Body of pancreas (tissue), 4 donors: ENCODE measurements around the gene PRKCB. TPM values are rescaled to one million over a fixed set of nuclear protein-coding genes. Genes with fewer than 3 reads are reported as not detected.
A peak's percentile ranks its signal among the peaks of the same experiment; 100 is the strongest.

Experiments used
- ATAC-seq: fragments of 150-250 bp; one replicate; pipeline ENCODE4 v1.9.1; 2016
- DNase-seq, 4 donors: peaks; one replicate each; pipeline ENCODE4 v3.0.0-alpha.2; 2019
- H3K27ac ChIP-seq, 4 donors: fragments of 200-600 bp; sonication (generic); 1 replicate in 3 of 4; 2 replicates in 1 of 4; pipeline versions ENCODE4 v1.5.1 to v1.6.1; 2016 to 2019; ENCODE audit warnings: mild to moderate bottlenecking in 1 of 4, mixed read lengths in 1 of 4, moderate library complexity in 1 of 4
- H3K27me3 ChIP-seq, 2 donors: fragments of 200-600 bp; sonication (generic); one replicate each; pipeline ENCODE4 v1.6.0; 2016; ENCODE audit warnings: mild to moderate bottlenecking in 1 of 2
- H3K36me3 ChIP-seq, 2 donors: fragments of 200-600 bp; sonication (generic); replicated peaks in 1 of 2; 2 replicates each; pipeline ENCODE4 v1.5.1; 2016; ENCODE audit warnings: low read depth in 2 of 2; ENCODE audit not compliant: insufficient read depth in 1 of 2
- H3K4me1 ChIP-seq: fragments of 200-600 bp; sonication (generic); one replicate; pipeline ENCODE4 v1.6.0; 2016
- H3K4me3 ChIP-seq, 2 donors: fragments of 200-600 bp; sonication (generic); 1 replicate in 1 of 2; 2 replicates in 1 of 2; pipeline ENCODE4 v1.5.1; 2016 to 2019
- H3K9me3 ChIP-seq, 3 donors: fragments of 200-600 bp; sonication (generic); 1 replicate in 2 of 3; 2 replicates in 1 of 3; pipeline ENCODE4 v1.5.1; 2016
- POLR2A ChIP-seq, 3 donors: fragments of 450-650 bp; IDR thresholded peaks; one replicate each; pipeline ENCODE4 v1.6.1; 2016; ENCODE audit warnings: antibody characterized with exemption in 3 of 3, mild to moderate bottlenecking in 2 of 3
- WGBS, 2 donors: methylation state at CpG; one replicate each; pipeline ENCODE4 v1.1.5; 2017; 5-methylcytosine and 5-hydroxymethylcytosine counted together
- intact Hi-C: fragments of 100-400 bp; cut with DNase I; formaldehyde crosslinking; loops from one replicate; pipeline ENCODE4 v1.15.1; 2023
- total RNA-seq, 2 donors: library from RNA; depleted of rRNA; stranded (reverse); fragments of >200 nt; gene quantifications; one replicate each; pipeline ENCODE4 v1.1.0, GENCODE V29; 2016
- TF ChIP-seq, protein P1 (sequence below), 7 experiments: fragments of 450-650 bp in 4 of 7; fragments of 200-600 bp in 3 of 7; sonication (generic) in 3 of 7; IDR thresholded peaks; one replicate each; pipeline ENCODE4 v1.5.1; 2016 to 2019; ENCODE audit warnings: antibody characterized with exemption in 7 of 7

PRKCB gene
- total RNA-seq, 2 donors from 2014 or later: 0.33 to 10.6 TPM

DNA sequence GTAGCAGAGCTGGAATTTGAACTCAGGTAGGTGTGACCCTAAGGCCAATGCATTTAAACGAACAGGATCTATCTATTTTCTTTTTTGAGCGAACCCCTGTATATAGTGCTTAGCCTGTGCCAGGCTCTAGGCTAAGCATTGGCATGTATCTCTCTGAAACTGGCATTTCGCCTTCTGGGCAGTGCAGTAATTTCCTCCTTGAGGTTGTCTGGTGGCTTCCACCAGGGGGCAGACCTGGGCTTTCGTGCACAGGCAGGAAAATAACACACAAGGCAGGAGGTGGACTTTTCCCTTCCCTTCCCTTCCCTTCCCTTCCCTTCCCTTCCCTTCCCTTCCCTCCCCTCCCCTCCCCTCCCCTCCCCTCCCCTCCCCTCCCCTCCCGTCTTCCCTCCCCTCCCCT is 34.4 kb upstream of the PRKCB start:
- Histone ChIP-seq H3K4me1 (no peaks in the 10 kb centered on the region), H3K27ac (no peak overlapping the region), H3K9me3 (no peaks in the 10 kb centered on the region), H3K36me3 (no peaks in the 10 kb centered on the region), H3K4me3 (no peak overlapping the region), H3K27me3 (no peaks in the 10 kb centered on the region)
- peak; percentile 52 for ATAC-seq
- intact Hi-C loops: no loop called here
- no peak for TF ChIP-seq POLR2A (IDR thresholded peaks at IDR 0.05)
- TF ChIP-seq, protein P1, sequence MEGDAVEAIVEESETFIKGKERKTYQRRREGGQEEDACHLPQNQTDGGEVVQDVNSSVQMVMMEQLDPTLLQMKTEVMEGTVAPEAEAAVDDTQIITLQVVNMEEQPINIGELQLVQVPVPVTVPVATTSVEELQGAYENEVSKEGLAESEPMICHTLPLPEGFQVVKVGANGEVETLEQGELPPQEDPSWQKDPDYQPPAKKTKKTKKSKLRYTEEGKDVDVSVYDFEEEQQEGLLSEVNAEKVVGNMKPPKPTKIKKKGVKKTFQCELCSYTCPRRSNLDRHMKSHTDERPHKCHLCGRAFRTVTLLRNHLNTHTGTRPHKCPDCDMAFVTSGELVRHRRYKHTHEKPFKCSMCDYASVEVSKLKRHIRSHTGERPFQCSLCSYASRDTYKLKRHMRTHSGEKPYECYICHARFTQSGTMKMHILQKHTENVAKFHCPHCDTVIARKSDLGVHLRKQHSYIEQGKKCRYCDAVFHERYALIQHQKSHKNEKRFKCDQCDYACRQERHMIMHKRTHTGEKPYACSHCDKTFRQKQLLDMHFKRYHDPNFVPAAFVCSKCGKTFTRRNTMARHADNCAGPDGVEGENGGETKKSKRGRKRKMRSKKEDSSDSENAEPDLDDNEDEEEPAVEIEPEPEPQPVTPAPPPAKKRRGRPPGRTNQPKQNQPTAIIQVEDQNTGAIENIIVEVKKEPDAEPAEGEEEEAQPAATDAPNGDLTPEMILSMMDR (IDR thresholded peaks at IDR 0.05): peak; percentile 42 to 81 (median 63)
- peak; percentile 77 to 86 (median 82) for DNase-seq
- WGBS, 2 donors: 0 to 1% methylated on average over 3 to 4 of the region's 5 CpGs

DNA sequence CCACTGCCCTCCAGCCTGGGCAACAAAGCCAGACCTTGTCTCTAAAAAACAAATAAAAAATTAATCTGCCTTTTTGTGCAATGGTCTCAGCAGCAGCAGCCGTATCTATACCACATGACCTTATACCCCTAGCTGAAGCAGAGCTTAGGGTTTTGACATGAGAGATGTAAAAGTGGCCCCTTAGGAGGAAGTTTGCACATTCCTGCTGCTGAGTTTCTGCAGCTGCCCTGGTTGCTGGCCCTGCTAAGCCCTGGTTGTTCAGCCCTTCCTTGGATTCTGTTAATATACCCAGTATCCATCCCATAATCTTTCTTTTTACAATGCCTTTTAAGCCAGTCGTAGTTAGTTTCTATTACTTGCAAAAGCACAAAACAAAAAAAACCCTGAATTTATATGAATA is 33.0 kb upstream of the PRKCB start:
- no peaks in the 10 kb centered on the region for H3K9me3 ChIP-seq
- WGBS, 2 donors: 42 to 48% methylated on average over 2 of the region's 2 CpGs

DNA sequence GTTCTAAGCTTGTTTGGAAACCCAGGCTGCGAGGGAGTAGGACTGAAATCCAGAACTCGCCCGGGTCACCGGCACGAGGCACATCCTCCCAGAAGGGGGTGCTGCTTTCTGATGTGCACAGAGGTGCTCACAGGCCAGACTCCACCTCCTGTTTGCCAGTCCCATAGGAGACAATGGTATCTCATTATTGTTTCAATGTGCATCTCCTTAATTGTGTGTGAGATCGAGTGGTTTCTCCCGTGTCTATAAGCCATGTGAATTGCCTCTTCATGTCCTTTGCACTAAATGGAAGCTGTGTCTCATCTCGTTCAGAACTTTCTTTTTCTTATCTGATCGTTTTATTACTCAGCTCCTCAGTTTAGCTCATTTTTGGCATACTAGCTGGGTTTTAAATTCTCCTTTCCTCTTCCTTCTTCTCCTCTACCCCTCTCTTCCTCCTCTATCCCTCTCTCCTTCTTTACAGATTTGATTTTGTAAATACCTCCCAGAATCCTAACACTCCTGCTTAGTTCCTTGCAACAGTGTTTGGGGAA is 32.1 kb upstream of the PRKCB start:
- WGBS, 2 donors: 6 to 8% methylated on average over 7 to 9 of the region's 9 CpGs
- H3K4me3 ChIP-seq: no peak overlapping the region
- H3K27me3 ChIP-seq: no peaks in the 10 kb centered on the region
- TF ChIP-seq, protein P1 (IDR thresholded peaks at IDR 0.05): peak in 5 of 7 experiments; percentile 9 to 32 (median 22)
- TF ChIP-seq POLR2A (IDR thresholded peaks at IDR 0.05): no peak
- no peaks in the 10 kb centered on the region for H3K9me3 ChIP-seq
- ATAC-seq: no peak
- H3K4me1 ChIP-seq: no peaks in the 10 kb centered on the region
- H3K27ac ChIP-seq: no peak overlapping the region
- intact Hi-C loops: no loop called here
- peak in 3 of 4 donors; percentile 18 to 44 (median 37) for DNase-seq
- no peaks in the 10 kb centered on the region for H3K36me3 ChIP-seq

More for the DNA sequence above, 33.0 kb upstream of the PRKCB start:
- DNase-seq (no peak), ATAC-seq (no peak)
- H3K4me1 ChIP-seq: no peaks in the 10 kb centered on the region
- H3K27me3 ChIP-seq: no peaks in the 10 kb centered on the region
- H3K36me3 ChIP-seq: no peaks in the 10 kb centered on the region
- intact Hi-C loops: no loop called here
- no peak overlapping the region for H3K4me3 ChIP-seq
- no peak overlapping the region for H3K27ac ChIP-seq
- no peak for TF ChIP-seq POLR2A (IDR thresholded peaks at IDR 0.05)
- TF ChIP-seq, protein P1 (IDR thresholded peaks at IDR 0.05): no peak

DNA sequence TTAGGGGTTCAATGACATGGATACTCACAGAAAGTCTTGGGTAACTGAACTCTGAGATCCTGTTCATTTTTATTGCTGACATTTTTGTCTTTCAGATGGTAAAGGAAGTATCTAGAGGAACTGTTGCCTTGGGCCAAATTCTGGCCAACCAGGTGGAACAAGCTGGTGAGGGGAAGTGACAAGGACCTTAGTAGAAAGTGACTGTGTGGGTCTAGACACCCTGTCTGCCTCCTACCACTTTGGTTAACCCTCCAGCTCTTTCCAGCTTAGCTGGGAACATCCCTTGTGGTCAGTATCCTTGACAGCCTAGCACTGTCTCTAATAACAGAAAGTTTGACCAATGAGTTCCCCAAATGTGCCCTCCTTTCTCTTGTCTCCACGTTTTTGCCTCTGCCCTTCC is 28.8 kb upstream of the PRKCB start:
- Histone ChIP-seq H3K27me3 (no peaks in the 10 kb centered on the region), H3K36me3 (no peaks in the 10 kb centered on the region), H3K4me1 (no peaks in the 10 kb centered on the region), H3K9me3 (no peaks in the 10 kb centered on the region), H3K4me3 (no peak overlapping the region), H3K27ac (no peak overlapping the region)
- 17 to 26% methylated on average over 1 of the region's 1 CpG for WGBS, 2 donors
- intact Hi-C loops: no loop called here
- ATAC-seq (no peak), DNase-seq (peak in 1 of 4 donors; percentile 30)
- TF ChIP-seq, protein P1 (IDR thresholded peaks at IDR 0.05): no peak
- no peak for TF ChIP-seq POLR2A (IDR thresholded peaks at IDR 0.05)

DNA sequence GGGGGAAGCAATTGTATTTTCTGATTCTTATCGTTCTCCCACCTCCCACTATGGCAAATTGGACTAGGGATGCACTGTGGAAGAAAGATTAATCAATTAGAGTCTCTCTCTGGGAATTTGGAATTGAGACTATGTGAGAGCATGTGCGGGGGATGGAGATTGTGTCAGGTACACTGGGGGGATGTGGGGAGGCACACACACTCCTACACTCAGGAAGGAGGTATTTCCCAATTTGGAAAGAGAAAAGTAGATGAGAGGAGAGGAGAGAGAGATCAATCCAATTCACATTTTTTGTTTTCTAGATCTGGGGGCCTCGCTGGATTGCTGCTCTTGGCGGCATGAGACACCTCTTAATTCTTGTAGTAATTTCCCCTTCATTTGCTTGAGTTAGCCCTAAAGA is 14.3 kb upstream of the PRKCB start:
- no peaks in the 10 kb centered on the region for H3K4me1 ChIP-seq
- H3K4me3 ChIP-seq: no peak overlapping the region
- H3K27me3 ChIP-seq: no peaks in the 10 kb centered on the region
- DNase-seq: no peak
- intact Hi-C loops: no loop called here
- no peaks in the 10 kb centered on the region for H3K36me3 ChIP-seq
- ATAC-seq: no peak
- WGBS, 2 donors: 43 to 51% methylated on average over 4 of the region's 4 CpGs
- H3K27ac ChIP-seq: no peak overlapping the region
- TF ChIP-seq, protein P1 (IDR thresholded peaks at IDR 0.05): no peak
- TF ChIP-seq POLR2A (IDR thresholded peaks at IDR 0.05): no peak
- H3K9me3 ChIP-seq: no peaks in the 10 kb centered on the region
